WTC11 (cell line): ENCODE results near the gene C11orf71. TPM values are rescaled to one million over a fixed set of nuclear protein-coding genes. Genes with fewer than 3 reads are reported as not detected.

Experiments
- ATAC-seq: fragments of 200-7000 bp; cut with Tn5 transposase; 2 replicates; pipeline ENCODE4 v1.10.0; 2021; ENCODE audit warnings: mild to moderate bottlenecking, moderate library complexity
- CTCF ChIA-PET: fragments of 300-600 bp; sonication (Branson Sonifier 250); formaldehyde crosslinking; loops from one replicate; lab custom pipeline; 2021; ENCODE audit warnings: antibody characterized with exemption; lab: Charles Lee
- POLR2A ChIA-PET: fragments of 350-600 bp; sonication (Branson Sonifier 250); formaldehyde crosslinking; loops from one replicate; lab custom pipeline; 2021; ENCODE audit warnings: antibody characterized with exemption; lab: Charles Lee
- DNase-seq: peaks from one replicate; pipeline ENCODE4 v3.0.0; 2021; ENCODE audit warnings: low spot score
- H3K27ac Mint-ChIP-seq: 2 replicates; pipeline ENCODE4 v1.8.0; 2021; ENCODE audit warnings: mixed read lengths
- H3K27me3 Mint-ChIP-seq: 2 replicates; pipeline ENCODE4 v1.8.0; 2021; ENCODE audit warnings: low read depth, mild to moderate bottlenecking, moderate library complexity, mixed read lengths
- H3K36me3 Mint-ChIP-seq: 2 replicates; pipeline ENCODE4 v1.8.0; 2021; ENCODE audit warnings: mixed read lengths
- H3K4me1 Mint-ChIP-seq: 2 replicates; pipeline ENCODE4 v1.8.0; 2022; ENCODE audit warnings: mixed read lengths
- H3K4me3 Mint-ChIP-seq: 2 replicates; pipeline ENCODE4 v1.8.0; 2021; ENCODE audit warnings: mild to moderate bottlenecking, moderate library complexity, mixed read lengths
- H3K9me3 Mint-ChIP-seq: 2 replicates; pipeline ENCODE4 v1.8.0; 2021; ENCODE audit warnings: mixed read lengths
- CREM ChIP-seq: sonication (generic); formaldehyde crosslinking; IDR thresholded peaks from 2 replicates; pipeline ENCODE4 v1.8.1; 2022; ENCODE audit warnings: mild to moderate bottlenecking, missing genetic modification reagents, moderate library complexity
- FOXK1 ChIP-seq: sonication (generic); formaldehyde crosslinking; IDR thresholded peaks from 2 replicates; pipeline ENCODE4 v1.8.0; 2022; ENCODE audit warnings: mild to moderate bottlenecking, moderate library complexity, missing genetic modification reagents
- GABPB1 ChIP-seq: sonication (generic); formaldehyde crosslinking; IDR thresholded peaks from 2 replicates; pipeline ENCODE4 v1.8.1; 2023; ENCODE audit warnings: mild to moderate bottlenecking, missing genetic modification reagents
- JAZF1 ChIP-seq: fragments of 250-450 bp; sonication (Bioruptor Pico); IDR thresholded peaks from 2 replicates; pipeline ENCODE4 v1.9.0; 2021; ENCODE audit warnings: moderate library complexity, mild to moderate bottlenecking, inconsistent platforms
- MXD4 ChIP-seq: fragments of 250-450 bp; sonication (Bioruptor Pico); IDR thresholded peaks from 2 replicates; pipeline ENCODE4 v1.8.0; 2021; ENCODE audit warnings: mild to moderate bottlenecking, moderate library complexity, borderline replicate concordance
- NFYB ChIP-seq: sonication (generic); formaldehyde crosslinking; conservative IDR thresholded peaks from 2 replicates; pipeline ENCODE4 v1.8.0; 2022; ENCODE audit warnings: low read depth, missing genetic modification reagents
- NR2C2 ChIP-seq: sonication (generic); formaldehyde crosslinking; IDR thresholded peaks from 2 replicates; pipeline ENCODE4 v1.8.0; 2022; ENCODE audit warnings: mild to moderate bottlenecking, missing genetic modification reagents
- SMAD3 ChIP-seq: sonication (generic); formaldehyde crosslinking; IDR thresholded peaks from 2 replicates; pipeline ENCODE4 v1.8.0; 2022; ENCODE audit warnings: missing genetic modification reagents, mild to moderate bottlenecking, borderline replicate concordance
- SOX15 ChIP-seq: fragments of 250-450 bp; sonication (Bioruptor Pico); IDR thresholded peaks from 2 replicates; pipeline ENCODE4 v1.9.0; 2021; ENCODE audit warnings: mild to moderate bottlenecking
- ZBTB43 ChIP-seq: sonication (generic); formaldehyde crosslinking; IDR thresholded peaks from 2 replicates; pipeline ENCODE4 v1.8.1; 2023; ENCODE audit warnings: mild to moderate bottlenecking, missing genetic modification reagents
- ZMAT4 ChIP-seq: fragments of 250-450 bp; sonication (Bioruptor Pico); IDR thresholded peaks from 2 replicates; pipeline ENCODE4 v1.9.0; 2021; ENCODE audit warnings: mild to moderate bottlenecking
- ZNF121 ChIP-seq: sonication (generic); formaldehyde crosslinking; IDR thresholded peaks from 2 replicates; pipeline ENCODE4 v1.8.0; 2023; ENCODE audit warnings: missing genetic modification reagents
- ZNF281 ChIP-seq: sonication (generic); formaldehyde crosslinking; IDR thresholded peaks from 2 replicates; pipeline ENCODE4 v1.8.0; 2023; ENCODE audit warnings: mild to moderate bottlenecking, missing genetic modification reagents
- ZNF317 ChIP-seq: sonication (generic); formaldehyde crosslinking; IDR thresholded peaks from 2 replicates; pipeline ENCODE4 v1.8.1; 2023; ENCODE audit warnings: low read depth, mild to moderate bottlenecking, moderate library complexity, missing genetic modification reagents, borderline replicate concordance
- ZNF396 ChIP-seq: fragments of 250-450 bp; sonication (Bioruptor Pico); IDR thresholded peaks from 2 replicates; pipeline ENCODE4 v1.8.0; 2021; ENCODE audit warnings: mild to moderate bottlenecking, moderate library complexity, borderline replicate concordance
- total RNA-seq: library from RNA; stranded (reverse); gene quantifications from 3 replicates; pipeline ENCODE4 v1.2.3, GENCODE V29; 2021
- TF ChIP-seq, protein P1 (sequence below): sonication (generic); formaldehyde crosslinking; IDR thresholded peaks from 2 replicates; pipeline ENCODE4 v1.8.0; 2022; ENCODE audit warnings: mild to moderate bottlenecking, missing genetic modification reagents
- TF ChIP-seq, protein P2 (sequence below): sonication (generic); formaldehyde crosslinking; IDR thresholded peaks from 2 replicates; pipeline ENCODE4 v1.8.0; 2023; ENCODE audit warnings: missing genetic modification reagents, mild to moderate bottlenecking, borderline replicate concordance
- TF ChIP-seq, protein P3 (sequence below): sonication (generic); formaldehyde crosslinking; IDR thresholded peaks from 2 replicates; pipeline ENCODE4 v1.8.1; 2023; ENCODE audit warnings: mild to moderate bottlenecking, missing genetic modification reagents, moderate library complexity

Gene C11orf71
- total RNA-seq, 1 experiment from 2014 or later, result 5.9 TPM

GRCh38 chr11:114395736-114396135 is 4.6 kb downstream of the C11orf71 start:
- TF ChIP-seq MXD4 (CRISPR knock-in tag) (no peak), ZNF121 (CRISPR knock-in tag) (peak; percentile 96)
- Mint-ChIP-seq H3K4me1 (peaks cover 44% of the 10 kb centered on the region), H3K27ac (peak overlapping the region; percentile 67; the same call in 1 of the 2 replicates), H3K36me3 (no peaks in the 10 kb centered on the region), H3K9me3 (peaks cover 4% of the 10 kb centered on the region), H3K4me3 (no peak overlapping the region), H3K27me3 (no peaks in the 10 kb centered on the region)
- ATAC-seq (peak; percentile 47), DNase-seq (peak; percentile 26)
- POLR2A ChIA-PET, result no interaction called here
- CTCF ChIA-PET, result interaction anchor here (0.8 to 1.3 kb wide), 7 partner anchors 9 to 115 kb away, joined by 3 to 6 read pairs (median 4); no protein-coding TSS in a partner anchor

DNA sequence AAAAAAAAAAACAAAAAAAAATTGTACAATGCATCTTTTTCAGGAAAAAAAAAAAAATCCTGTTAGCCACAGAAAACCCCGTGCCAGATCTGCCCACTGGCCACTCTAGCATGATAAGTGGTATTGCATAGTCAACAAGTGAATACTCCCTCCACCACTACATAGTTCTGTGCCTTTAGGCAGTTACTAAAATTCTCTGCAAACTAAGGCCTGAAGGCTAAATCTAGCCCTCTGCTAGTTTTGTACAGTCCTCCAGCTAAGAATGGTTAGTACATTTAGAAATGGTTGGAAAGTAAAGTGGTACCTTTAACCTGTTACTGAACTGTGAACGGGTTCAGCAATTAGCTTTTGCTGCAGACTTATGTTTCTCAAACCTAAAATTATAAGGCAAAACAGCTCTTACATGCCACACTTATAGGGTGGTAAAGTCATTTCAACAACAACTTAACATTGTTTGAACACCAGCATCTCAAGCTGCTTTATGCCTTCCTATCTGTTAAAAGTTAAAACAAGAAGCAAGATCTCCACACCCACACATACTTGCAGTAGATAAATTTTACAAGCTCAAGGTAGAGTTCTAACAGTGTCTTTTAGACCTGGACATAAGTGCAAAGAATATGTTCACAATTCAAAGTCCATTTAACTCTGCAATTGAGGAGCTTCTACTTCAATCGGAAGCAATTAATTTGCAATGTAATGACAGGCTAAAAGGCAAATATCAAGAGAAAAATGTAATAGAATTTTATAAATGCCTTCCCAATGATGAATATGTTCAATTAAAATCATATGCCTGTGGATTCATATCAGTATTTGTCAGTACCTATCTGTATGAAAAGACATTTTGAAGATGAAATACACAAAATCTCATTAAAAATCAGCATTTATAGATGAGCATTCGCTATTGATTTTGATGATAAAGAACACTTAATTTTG is 7.3 kb downstream of the C11orf71 start:
- ChIA-PET POLR2A (interaction anchor here (0.6 kb wide), 1 partner anchor 151 kb away, joined by 5 read pairs; no protein-coding TSS in a partner anchor), CTCF (interaction anchor here (0.6 to 1.7 kb wide), 4 partner anchors 53 to 817 kb away, joined by 3 to 5 read pairs (median 4); no protein-coding TSS in a partner anchor)
- no peak for ATAC-seq
- no peaks in the 10 kb centered on the region for H3K27me3 Mint-ChIP-seq
- H3K9me3 Mint-ChIP-seq, result peaks cover 4% of the 10 kb centered on the region
- H3K4me1 Mint-ChIP-seq, result peaks cover 25% of the 10 kb centered on the region
- H3K36me3 Mint-ChIP-seq, result no peaks in the 10 kb centered on the region
- no peak overlapping the region for H3K27ac Mint-ChIP-seq
- H3K4me3 Mint-ChIP-seq, result no peak overlapping the region
- TF ChIP-seq SOX15 (CRISPR knock-in tag) (no peak), FOXK1 (CRISPR knock-in tag) (no peak), CREM (CRISPR knock-in tag) (no peak), JAZF1 (no peak), ZMAT4 (CRISPR knock-in tag) (no peak), ZNF317 (no peak), NFYB (CRISPR knock-in tag) (no peak), ZBTB43 (CRISPR knock-in tag) (no peak)
- TF ChIP-seq, protein P1, sequence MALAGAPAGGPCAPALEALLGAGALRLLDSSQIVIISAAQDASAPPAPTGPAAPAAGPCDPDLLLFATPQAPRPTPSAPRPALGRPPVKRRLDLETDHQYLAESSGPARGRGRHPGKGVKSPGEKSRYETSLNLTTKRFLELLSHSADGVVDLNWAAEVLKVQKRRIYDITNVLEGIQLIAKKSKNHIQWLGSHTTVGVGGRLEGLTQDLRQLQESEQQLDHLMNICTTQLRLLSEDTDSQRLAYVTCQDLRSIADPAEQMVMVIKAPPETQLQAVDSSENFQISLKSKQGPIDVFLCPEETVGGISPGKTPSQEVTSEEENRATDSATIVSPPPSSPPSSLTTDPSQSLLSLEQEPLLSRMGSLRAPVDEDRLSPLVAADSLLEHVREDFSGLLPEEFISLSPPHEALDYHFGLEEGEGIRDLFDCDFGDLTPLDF (CRISPR knock-in tag), result no peak
- no peak for DNase-seq

DNA sequence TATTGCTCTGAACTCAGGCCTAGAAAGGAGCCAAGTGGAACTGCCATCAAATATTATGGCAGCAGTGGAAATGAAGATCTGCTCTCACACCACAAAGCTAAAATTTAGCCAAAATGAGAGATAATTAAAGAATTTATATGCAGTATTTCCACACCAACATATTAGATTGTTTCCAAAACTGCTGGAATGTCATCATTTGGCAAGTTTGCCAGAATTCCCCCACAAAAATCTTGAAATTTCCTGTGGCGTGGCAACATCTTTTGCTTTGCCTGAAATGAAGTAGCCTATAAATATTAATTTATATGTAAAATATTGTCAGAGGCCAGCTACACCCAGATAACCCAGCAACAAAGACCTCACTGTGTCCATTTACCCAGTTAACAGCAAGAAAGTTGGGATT is 13.8 kb downstream of the C11orf71 start:
- TF ChIP-seq ZNF281 (no peak), SMAD3 (CRISPR knock-in tag) (no peak), ZNF396 (CRISPR knock-in tag) (no peak), NR2C2 (CRISPR knock-in tag) (no peak), GABPB1 (CRISPR knock-in tag) (no peak), MXD4 (CRISPR knock-in tag) (no peak)
- TF ChIP-seq, protein P2, sequence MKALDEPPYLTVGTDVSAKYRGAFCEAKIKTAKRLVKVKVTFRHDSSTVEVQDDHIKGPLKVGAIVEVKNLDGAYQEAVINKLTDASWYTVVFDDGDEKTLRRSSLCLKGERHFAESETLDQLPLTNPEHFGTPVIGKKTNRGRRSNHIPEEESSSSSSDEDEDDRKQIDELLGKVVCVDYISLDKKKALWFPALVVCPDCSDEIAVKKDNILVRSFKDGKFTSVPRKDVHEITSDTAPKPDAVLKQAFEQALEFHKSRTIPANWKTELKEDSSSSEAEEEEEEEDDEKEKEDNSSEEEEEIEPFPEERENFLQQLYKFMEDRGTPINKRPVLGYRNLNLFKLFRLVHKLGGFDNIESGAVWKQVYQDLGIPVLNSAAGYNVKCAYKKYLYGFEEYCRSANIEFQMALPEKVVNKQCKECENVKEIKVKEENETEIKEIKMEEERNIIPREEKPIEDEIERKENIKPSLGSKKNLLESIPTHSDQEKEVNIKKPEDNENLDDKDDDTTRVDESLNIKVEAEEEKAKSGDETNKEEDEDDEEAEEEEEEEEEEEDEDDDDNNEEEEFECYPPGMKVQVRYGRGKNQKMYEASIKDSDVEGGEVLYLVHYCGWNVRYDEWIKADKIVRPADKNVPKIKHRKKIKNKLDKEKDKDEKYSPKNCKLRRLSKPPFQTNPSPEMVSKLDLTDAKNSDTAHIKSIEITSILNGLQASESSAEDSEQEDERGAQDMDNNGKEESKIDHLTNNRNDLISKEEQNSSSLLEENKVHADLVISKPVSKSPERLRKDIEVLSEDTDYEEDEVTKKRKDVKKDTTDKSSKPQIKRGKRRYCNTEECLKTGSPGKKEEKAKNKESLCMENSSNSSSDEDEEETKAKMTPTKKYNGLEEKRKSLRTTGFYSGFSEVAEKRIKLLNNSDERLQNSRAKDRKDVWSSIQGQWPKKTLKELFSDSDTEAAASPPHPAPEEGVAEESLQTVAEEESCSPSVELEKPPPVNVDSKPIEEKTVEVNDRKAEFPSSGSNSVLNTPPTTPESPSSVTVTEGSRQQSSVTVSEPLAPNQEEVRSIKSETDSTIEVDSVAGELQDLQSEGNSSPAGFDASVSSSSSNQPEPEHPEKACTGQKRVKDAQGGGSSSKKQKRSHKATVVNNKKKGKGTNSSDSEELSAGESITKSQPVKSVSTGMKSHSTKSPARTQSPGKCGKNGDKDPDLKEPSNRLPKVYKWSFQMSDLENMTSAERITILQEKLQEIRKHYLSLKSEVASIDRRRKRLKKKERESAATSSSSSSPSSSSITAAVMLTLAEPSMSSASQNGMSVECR (CRISPR knock-in tag), result no peak
- TF ChIP-seq, protein P3, sequence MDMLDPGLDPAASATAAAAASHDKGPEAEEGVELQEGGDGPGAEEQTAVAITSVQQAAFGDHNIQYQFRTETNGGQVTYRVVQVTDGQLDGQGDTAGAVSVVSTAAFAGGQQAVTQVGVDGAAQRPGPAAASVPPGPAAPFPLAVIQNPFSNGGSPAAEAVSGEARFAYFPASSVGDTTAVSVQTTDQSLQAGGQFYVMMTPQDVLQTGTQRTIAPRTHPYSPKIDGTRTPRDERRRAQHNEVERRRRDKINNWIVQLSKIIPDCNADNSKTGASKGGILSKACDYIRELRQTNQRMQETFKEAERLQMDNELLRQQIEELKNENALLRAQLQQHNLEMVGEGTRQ (CRISPR knock-in tag), result no peak
- peaks cover 4% of the 10 kb centered on the region; the same call in 1 of the 2 replicates for H3K36me3 Mint-ChIP-seq
- ATAC-seq (no peak), DNase-seq (no peak)
- POLR2A ChIA-PET, result no interaction called here
- no peaks in the 10 kb centered on the region; the same call in 1 of the 2 replicates for H3K27me3 Mint-ChIP-seq
- H3K27ac Mint-ChIP-seq, result no peak overlapping the region
- no peak overlapping the region for H3K4me3 Mint-ChIP-seq
- CTCF ChIA-PET, result interaction anchor here (0.9 kb wide), 1 partner anchor 9 kb away, joined by 3 read pairs; no protein-coding TSS in a partner anchor
- peaks cover 18% of the 10 kb centered on the region for H3K9me3 Mint-ChIP-seq
- H3K4me1 Mint-ChIP-seq, result no peaks in the 10 kb centered on the region
